Stimulated activated CD4-positive, alpha-beta T cell treated with anti-CD3 and anti-CD28 coated beads, Interleukin-1b, Interleukin-23, amount 100 ng/mL, for 24 hours (primary cell): Measurements from ENCODE around the gene TMOD3.

Experiments
- DNase-seq, 4 experiments: peaks; one replicate each; pipeline ENCODE4 v3.0.0-alpha.2; 2020; ENCODE audit warnings: low read depth in 4 of 4, low spot score in 1 of 4

Gene TMOD3

GRCh38 chr15:51825698-51826097, 3.8 kb upstream of the TMOD3 start:
- no peak for DNase-seq

DNA sequence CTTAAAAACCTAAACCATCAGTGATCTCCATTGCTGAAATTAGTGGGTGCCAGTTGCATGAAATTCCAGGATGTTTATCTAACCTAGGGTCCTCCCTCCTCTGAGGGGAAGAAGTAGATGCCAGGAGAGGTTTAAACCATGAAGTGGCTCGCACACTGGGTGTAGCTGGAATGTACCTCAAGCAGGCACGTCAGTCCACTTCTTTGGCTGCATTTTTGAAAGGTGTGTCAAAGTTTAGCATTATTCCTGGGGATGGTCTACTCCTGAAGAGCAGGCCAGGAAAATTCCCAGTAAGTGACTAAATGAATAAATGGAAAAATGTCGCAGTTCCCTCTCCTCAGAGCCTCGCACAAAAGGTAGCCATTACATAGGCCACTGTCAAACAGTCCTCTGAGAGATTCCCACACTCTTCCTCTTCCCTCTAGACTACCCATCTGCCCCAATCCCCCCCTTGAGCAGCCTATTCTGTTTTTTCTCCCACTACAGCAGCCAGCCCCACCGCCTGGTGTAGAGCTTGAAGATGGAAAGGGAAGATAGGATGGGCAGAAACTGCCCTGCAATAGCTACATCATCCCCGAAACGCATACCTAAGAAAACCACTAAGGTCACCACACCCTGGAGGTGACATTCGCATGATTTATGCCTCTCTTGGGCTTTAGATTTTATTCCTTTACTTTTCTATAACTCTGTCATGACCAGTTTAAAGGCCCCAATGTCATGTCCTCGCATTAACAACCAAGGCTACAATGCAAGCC, 655 bp upstream of the TMOD3 start:
- DNase-seq: no peak

GRCh38 chr15:51830276-51830806, 888 bp downstream of the TMOD3 start:
- no peak for DNase-seq

GRCh38 chr15:51833772-51834171, 4.3 kb downstream of the TMOD3 start:
- DNase-seq: no peak

DNA sequence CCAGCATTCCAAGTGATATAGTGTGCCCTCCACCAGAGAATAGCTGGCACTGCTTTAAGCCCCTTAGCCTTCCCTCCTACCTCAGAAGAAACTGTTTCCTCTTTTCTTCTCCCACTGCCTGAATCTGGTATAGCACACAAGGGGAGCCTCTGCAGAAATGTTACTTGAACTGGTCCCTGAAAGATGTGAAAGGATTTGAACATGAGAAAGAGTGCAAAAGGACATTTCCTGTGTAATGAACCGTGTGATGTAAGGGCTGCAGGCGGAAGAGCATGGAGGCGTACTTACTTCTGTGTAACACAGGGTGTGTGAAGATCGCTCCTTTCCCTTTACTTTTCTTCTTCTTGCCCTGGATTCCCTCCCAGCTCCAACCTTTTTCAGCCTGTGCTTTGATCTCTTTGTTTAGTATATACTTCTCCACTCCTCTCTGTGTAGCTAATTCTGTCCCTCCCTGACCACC, 8.4 kb downstream of the TMOD3 start:
- no peak for DNase-seq

- DNase-seq: no peak
These were observed 8.8 kb downstream of the TMOD3 start for GRCh38 chr15:51838270-51838669.

- no peak for DNase-seq
These were observed 11.2 kb downstream of the TMOD3 start for GRCh38 chr15:51840692-51841091.

DNA sequence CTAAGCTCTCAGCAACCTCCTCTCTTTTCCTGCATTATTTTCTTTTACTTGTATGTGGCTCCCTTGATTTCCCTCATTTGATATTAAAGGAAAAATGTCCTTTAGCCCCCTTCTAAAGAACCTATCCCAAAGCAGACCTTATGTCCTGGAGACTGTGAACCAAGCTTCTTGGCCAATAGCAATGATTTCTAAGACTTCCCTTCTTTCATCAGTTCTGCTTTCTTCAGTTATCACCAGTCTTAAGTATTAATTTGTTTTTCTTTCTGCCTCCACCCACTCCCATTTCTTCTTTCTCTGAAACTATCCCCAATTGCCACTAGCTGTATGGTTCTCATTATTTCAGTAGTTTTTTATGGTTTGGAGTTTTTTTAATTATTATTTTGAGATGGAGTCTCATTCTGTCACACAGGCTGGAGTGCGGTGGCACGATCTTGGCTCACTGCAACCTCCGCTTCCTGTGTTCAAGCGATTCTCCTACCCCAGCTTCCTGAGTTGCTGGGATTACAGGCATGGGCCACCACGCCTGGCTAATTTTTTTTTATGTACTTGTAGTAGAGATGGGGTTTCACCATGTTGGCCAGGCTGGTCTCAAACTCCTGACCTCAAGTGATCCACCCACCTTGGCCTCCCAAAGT, 12.1 kb downstream of the TMOD3 start:
- DNase-seq: no peak

DNA sequence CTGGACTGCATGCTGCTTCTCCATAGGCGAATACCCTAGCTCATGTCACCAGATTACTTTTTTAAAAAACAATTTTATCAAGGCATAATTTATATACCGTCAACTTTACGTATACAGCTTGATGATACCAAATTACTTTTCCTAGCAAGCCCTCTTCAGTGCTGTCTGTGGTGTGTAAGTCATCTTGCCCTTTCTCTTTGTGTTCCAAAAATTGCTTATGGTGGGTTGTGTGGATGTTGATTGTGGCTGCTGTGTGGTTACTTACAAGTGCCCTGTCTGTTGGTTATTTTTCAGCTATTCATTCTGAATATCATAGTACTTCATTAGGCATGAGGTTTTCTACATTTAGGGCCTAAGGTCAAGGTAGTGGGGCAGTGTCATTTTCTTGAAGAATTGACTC, 12.8 kb downstream of the TMOD3 start:
- DNase-seq: no peak

- DNase-seq: no peak
These were observed 13.6 kb downstream of the TMOD3 start for GRCh38 chr15:51842852-51843737.

DNA sequence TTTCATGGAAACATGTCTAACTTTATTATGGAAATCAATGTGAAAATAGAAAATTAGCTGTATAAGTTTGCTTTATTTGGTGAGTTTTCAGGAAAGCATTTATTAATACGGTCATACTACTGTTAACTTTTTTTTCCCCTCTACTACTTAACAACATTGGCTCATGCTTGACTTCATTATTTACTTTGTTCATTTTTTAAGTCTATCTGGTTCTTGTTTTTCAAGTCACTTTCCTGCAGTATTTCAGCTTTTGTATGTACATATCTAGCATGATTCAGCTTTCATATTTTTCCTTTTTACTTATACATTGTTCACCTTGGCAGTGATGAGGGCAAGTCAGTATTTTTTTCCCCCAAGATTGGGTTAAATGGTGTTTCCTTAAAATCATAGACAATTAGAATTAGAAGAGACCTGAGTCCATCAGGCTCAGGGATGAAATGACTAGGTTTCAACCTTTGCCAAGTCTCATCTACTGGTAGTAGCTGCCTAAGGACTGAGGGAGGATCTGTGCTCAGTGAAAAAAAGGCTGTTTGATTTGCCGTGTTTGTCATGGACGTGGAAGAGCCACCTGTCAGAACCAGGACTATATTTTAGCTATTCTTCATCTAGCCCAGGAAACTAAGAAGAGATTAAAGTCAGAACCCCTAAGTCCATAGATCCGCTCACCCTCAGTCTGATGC, 15.4 kb downstream of the TMOD3 start:
- DNase-seq: no peak

GRCh38 chr15:51846066-51846462, 16.6 kb downstream of the TMOD3 start:
- no peak for DNase-seq

DNA sequence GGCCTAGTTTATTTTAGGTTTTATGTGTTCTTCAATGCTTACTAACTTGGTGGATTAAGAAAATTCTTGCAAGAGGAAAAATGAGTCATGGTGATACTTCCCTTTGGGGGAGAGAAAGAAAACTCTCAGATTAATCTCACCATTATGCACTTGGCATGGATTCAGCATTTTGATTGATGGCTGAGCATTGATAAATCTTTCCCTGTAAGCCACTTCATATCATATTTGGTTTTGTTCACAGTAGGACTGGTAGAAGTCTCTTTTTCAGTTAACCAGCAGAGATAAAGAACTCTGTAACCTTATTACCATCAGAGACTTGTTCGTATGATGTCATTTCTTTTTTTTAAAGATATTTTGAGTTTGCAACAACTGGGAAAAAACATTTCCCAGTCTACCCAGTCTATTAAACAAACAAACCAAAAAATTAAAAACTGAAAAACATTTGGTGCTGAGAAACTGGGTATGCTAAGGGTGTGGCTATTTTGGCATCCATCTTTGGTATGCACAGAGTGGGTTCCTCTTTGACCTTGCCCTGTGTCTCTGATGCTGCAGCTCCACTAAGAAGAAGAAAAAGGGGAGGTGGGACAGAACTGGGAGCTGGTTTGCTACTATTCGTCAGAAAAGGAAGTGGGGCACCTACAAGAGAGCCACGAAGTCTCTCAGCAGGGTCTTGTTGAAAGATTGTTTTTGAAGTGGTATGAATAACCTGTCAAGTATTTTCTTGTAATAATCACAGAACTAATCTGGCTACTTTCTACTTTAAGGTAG, 17.2 kb downstream of the TMOD3 start:
- no peak for DNase-seq

DNA sequence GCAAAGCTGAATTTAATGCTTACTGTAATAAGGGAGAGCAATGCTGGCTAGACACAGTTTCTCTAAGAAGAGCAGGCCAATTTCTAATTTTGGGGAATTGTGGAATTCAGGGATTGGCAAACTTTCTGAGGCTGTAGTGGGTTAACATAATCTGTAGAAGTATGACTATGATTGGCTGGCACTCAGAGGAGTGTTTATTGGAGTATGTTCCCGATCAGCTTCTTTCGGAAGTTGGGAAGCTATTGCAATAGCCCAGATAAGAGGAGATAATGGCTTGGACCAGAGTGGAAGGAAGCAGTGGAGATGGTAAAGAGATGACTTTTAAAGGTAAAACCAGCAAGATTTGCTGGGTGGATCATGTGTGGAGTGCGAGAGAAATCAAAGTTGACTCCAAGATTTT, 19.4 kb downstream of the TMOD3 start:
- no peak for DNase-seq

GRCh38 chr15:51849860-51850259, 20.4 kb downstream of the TMOD3 start:
- no peak for DNase-seq

GRCh38 chr15:51853998-51854397, 24.5 kb downstream of the TMOD3 start:
- no peak for DNase-seq

- no peak for DNase-seq
These were observed 26.2 kb downstream of the TMOD3 start for GRCh38 chr15:51855612-51856011.

- no peak for DNase-seq
These were observed 27.4 kb downstream of the TMOD3 start for GRCh38 chr15:51856714-51857380.

DNA sequence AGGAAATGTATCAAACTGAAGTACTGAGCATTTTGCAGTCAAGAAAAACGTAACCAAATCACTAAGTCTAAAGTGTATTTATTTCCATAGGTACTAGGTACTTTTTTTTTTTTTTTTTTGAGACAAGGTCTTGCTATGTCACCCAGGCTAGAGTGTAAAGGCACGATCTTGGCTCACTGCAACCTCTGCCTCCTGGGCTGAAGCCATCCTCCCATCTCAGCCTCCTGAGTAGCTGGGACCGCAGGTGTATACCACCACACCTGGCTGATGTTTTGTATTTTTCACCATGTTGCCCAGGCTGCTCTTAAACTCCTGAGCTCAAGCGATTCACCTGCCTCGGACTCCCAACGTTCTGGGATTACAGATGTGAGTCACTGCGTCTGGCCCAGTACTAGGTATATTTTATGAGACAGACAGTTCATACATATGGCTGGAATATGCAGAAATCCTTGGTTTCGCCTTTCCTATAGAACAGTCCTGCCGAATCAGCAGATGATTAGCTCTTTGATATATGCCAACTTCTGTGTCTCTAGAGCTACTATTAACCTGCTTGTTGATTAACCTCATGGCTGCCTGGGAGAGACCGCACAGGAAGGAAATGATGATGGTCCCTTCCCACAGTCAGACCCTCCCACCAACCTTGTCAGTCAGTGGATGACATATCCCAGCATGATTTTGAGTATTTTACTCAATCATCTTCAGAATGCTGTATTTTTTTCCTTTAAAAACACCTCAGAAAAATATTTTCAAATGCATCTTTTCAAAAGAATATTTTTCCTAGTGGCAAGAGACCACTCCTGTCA, 32.3 kb downstream of the TMOD3 start:
- peak; percentile 9 to 33 (median 16) for DNase-seq
